ENCODE data around the gene MYEF2. TPM values are rescaled to one million over a fixed set of nuclear protein-coding genes. Genes with fewer than 3 reads are reported as not detected.

Gene MYEF2
- total and polyA plus RNA-seq, 10 donors, result 8.1 to 41.3 (median 18.3) TPM

GRCh38 chr15:48090115-48090514 is 88.0 kb downstream of the MYEF2 start:
- Histone ChIP-seq H3K4me3 (no peak overlapping the region), H3K36me3 (no peaks in the 10 kb centered on the region), H3K27me3 (replicated peaks in 1 of 7) (peaks cover 0 to 5% (median 0%) of the 10 kb centered on the region in 7 donors), H3K9me3 (no peaks in the 10 kb centered on the region), H3K4me1 (no peaks in the 10 kb centered on the region), H3K27ac (no peak overlapping the region)
- intact Hi-C loops (cut with DNase I; ENCODE audit: low total_unique reads), result no loop called here
- TF ChIP-seq POLR2A (IDR thresholded peaks at IDR 0.05) (no peak), CTCF (IDR thresholded peaks at IDR 0.05 in 8 of 11, conservative IDR thresholded peaks at IDR 0.05 in 3 of 11) (no peak), POLR2AphosphoS5 (IDR thresholded peaks at IDR 0.05) (no peak)
- 55 to 76% (median 69%) methylated on average over 2 of the region's 2 CpGs for WGBS, 5 donors
- DNase-seq, result no peak

- 59 to 68% (median 62%) methylated on average over 6 of the region's 6 CpGs for WGBS, 5 donors
Measured at GRCh38 chr15:48089702-48090101, 88.4 kb downstream of the MYEF2 start.

GRCh38 chr15:48087844-48088243 is 90.3 kb downstream of the MYEF2 start:
- WGBS, 5 donors, result 74 to 91% (median 80%) methylated on average over 3 of the region's 3 CpGs
- Histone ChIP-seq H3K9me3 (no peaks in the 10 kb centered on the region), H3K36me3 (no peaks in the 10 kb centered on the region), H3K27me3 (replicated peaks in 1 of 7) (peaks cover 0 to 5% (median 0%) of the 10 kb centered on the region in 7 donors), H3K4me3 (no peak overlapping the region), H3K27ac (no peak overlapping the region), H3K4me1 (no peaks in the 10 kb centered on the region)
- no peak for DNase-seq
- intact Hi-C loops (cut with DNase I; ENCODE audit: low total_unique reads), result no loop called here
- TF ChIP-seq CTCF (IDR thresholded peaks at IDR 0.05 in 8 of 11, conservative IDR thresholded peaks at IDR 0.05 in 3 of 11), result no peak
- TF ChIP-seq POLR2AphosphoS5 (IDR thresholded peaks at IDR 0.05), result no peak
- TF ChIP-seq POLR2A (IDR thresholded peaks at IDR 0.05), result no peak

More at GRCh38 chr15:48089702-48090101, 88.4 kb downstream of the MYEF2 start:
- Histone ChIP-seq H3K27ac (no peak overlapping the region), H3K27me3 (replicated peaks in 1 of 7) (peaks cover 0 to 5% (median 0%) of the 10 kb centered on the region in 7 donors), H3K4me1 (no peaks in the 10 kb centered on the region), H3K4me3 (no peak overlapping the region), H3K36me3 (no peaks in the 10 kb centered on the region), H3K9me3 (no peaks in the 10 kb centered on the region)
- intact Hi-C loops (cut with DNase I; ENCODE audit: low total_unique reads), result no loop called here
- TF ChIP-seq POLR2A (IDR thresholded peaks at IDR 0.05), result no peak
- no peak for TF ChIP-seq POLR2AphosphoS5 (IDR thresholded peaks at IDR 0.05)
- TF ChIP-seq CTCF (IDR thresholded peaks at IDR 0.05 in 8 of 11, conservative IDR thresholded peaks at IDR 0.05 in 3 of 11), result no peak
- no peak for DNase-seq

- Histone ChIP-seq H3K4me3 (no peak overlapping the region), H3K36me3 (no peaks in the 10 kb centered on the region), H3K9me3 (no peaks in the 10 kb centered on the region), H3K27me3 (replicated peaks in 1 of 7) (peaks cover 0 to 5% (median 0%) of the 10 kb centered on the region in 7 donors), H3K27ac (no peak overlapping the region), H3K4me1 (no peaks in the 10 kb centered on the region)
- DNase-seq, result no peak
- TF ChIP-seq CTCF (IDR thresholded peaks at IDR 0.05 in 8 of 11, conservative IDR thresholded peaks at IDR 0.05 in 3 of 11), result no peak
- no peak for TF ChIP-seq POLR2A (IDR thresholded peaks at IDR 0.05)
- TF ChIP-seq POLR2AphosphoS5 (IDR thresholded peaks at IDR 0.05), result no peak
- intact Hi-C loops (cut with DNase I; ENCODE audit: low total_unique reads), result no loop called here
- 49 to 63% (median 59%) methylated on average over 5 of the region's 5 CpGs for WGBS, 5 donors
Measured at GRCh38 chr15:48086576-48086975, 91.5 kb downstream of the MYEF2 start.

All from spleen (tissue), 11 donors.